HL-60 (cell line): Measurements from ENCODE around the gene DIPK1A.

Experiments
- GABPA ChIP-seq: IDR thresholded peaks from 2 replicates; pipeline ENCODE4 v1.6.1; 2012; ENCODE audit warnings: low read depth
- POLR2AphosphoS5 ChIP-seq: IDR thresholded peaks from 2 replicates; pipeline ENCODE4 v1.6.1; 2012; ENCODE audit warnings: low read depth
- SPI1 ChIP-seq: IDR thresholded peaks from 2 replicates; pipeline ENCODE4 v1.6.1; 2012; ENCODE audit warnings: low read depth, mild to moderate bottlenecking, borderline replicate concordance
- TF ChIP-seq, protein P1 (sequence below): IDR thresholded peaks from one replicate; pipeline ENCODE4 v1.5.1; 2011; ENCODE audit warnings: low read length, control low read depth, inconsistent platforms; ENCODE audit not compliant: insufficient read depth
- TF ChIP-seq, protein P2 (sequence below): IDR thresholded peaks from 2 replicates; pipeline ENCODE4 v1.6.1; 2012; ENCODE audit warnings: low read depth; ENCODE audit not compliant: insufficient replicate concordance

DNA sequence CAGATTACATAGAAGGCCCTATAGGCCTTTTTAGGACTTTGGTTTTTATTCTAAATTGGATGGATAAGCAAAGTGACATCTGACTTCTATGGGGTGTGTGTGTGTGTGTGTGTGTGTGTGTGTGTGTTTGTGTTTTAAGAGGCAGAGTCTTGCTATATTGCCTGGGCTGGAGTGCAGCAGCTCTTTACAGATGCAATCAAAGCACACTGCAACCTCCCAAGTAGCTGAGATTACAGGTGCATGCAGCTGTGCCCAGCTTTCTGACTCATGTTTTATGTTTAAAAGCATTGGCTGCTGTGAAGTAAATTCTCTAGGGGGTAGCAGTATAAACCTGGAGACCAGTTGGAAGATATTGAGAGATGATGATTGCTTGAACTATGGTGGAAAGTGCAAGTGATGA is 164.0 kb downstream of the DIPK1A start:
- TF ChIP-seq, protein P1, sequence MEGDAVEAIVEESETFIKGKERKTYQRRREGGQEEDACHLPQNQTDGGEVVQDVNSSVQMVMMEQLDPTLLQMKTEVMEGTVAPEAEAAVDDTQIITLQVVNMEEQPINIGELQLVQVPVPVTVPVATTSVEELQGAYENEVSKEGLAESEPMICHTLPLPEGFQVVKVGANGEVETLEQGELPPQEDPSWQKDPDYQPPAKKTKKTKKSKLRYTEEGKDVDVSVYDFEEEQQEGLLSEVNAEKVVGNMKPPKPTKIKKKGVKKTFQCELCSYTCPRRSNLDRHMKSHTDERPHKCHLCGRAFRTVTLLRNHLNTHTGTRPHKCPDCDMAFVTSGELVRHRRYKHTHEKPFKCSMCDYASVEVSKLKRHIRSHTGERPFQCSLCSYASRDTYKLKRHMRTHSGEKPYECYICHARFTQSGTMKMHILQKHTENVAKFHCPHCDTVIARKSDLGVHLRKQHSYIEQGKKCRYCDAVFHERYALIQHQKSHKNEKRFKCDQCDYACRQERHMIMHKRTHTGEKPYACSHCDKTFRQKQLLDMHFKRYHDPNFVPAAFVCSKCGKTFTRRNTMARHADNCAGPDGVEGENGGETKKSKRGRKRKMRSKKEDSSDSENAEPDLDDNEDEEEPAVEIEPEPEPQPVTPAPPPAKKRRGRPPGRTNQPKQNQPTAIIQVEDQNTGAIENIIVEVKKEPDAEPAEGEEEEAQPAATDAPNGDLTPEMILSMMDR = no peak
- TF ChIP-seq, protein P2, sequence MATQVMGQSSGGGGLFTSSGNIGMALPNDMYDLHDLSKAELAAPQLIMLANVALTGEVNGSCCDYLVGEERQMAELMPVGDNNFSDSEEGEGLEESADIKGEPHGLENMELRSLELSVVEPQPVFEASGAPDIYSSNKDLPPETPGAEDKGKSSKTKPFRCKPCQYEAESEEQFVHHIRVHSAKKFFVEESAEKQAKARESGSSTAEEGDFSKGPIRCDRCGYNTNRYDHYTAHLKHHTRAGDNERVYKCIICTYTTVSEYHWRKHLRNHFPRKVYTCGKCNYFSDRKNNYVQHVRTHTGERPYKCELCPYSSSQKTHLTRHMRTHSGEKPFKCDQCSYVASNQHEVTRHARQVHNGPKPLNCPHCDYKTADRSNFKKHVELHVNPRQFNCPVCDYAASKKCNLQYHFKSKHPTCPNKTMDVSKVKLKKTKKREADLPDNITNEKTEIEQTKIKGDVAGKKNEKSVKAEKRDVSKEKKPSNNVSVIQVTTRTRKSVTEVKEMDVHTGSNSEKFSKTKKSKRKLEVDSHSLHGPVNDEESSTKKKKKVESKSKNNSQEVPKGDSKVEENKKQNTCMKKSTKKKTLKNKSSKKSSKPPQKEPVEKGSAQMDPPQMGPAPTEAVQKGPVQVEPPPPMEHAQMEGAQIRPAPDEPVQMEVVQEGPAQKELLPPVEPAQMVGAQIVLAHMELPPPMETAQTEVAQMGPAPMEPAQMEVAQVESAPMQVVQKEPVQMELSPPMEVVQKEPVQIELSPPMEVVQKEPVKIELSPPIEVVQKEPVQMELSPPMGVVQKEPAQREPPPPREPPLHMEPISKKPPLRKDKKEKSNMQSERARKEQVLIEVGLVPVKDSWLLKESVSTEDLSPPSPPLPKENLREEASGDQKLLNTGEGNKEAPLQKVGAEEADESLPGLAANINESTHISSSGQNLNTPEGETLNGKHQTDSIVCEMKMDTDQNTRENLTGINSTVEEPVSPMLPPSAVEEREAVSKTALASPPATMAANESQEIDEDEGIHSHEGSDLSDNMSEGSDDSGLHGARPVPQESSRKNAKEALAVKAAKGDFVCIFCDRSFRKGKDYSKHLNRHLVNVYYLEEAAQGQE = no peak
- no peak for TF ChIP-seq POLR2AphosphoS5
- TF ChIP-seq GABPA = no peak
- no peak for TF ChIP-seq SPI1
